ENCODE data around the gene ADAM12.

DNA sequence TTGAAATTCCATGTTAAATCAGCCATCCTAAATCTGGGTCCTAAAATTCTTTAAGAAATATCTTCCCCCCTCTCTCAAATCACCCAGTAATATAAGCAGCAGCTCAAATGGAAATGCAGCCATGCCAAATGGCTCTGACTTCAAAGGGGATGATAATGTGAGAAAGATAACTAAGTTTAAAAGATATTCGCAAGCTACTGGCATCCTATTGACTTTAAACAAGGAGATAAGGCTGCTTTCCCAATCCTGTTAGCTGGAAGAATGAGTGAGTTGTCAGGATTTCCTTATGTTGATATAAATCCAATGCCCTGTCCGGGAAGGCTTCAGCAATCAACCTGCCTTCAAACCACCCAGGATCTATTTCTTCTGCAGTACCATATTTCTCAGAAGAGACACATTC, 320.0 kb downstream of the ADAM12 start:
- TF ChIP-seq, protein P1, sequence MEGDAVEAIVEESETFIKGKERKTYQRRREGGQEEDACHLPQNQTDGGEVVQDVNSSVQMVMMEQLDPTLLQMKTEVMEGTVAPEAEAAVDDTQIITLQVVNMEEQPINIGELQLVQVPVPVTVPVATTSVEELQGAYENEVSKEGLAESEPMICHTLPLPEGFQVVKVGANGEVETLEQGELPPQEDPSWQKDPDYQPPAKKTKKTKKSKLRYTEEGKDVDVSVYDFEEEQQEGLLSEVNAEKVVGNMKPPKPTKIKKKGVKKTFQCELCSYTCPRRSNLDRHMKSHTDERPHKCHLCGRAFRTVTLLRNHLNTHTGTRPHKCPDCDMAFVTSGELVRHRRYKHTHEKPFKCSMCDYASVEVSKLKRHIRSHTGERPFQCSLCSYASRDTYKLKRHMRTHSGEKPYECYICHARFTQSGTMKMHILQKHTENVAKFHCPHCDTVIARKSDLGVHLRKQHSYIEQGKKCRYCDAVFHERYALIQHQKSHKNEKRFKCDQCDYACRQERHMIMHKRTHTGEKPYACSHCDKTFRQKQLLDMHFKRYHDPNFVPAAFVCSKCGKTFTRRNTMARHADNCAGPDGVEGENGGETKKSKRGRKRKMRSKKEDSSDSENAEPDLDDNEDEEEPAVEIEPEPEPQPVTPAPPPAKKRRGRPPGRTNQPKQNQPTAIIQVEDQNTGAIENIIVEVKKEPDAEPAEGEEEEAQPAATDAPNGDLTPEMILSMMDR (conservative IDR thresholded peaks at IDR 0.05 in 1 of 2, IDR thresholded peaks at IDR 0.05 in 1 of 2; ENCODE audit: low read depth in 1 of 2, low read length in 2 of 2): no peak
- TF ChIP-seq EZH2 (IDR thresholded peaks at IDR 0.05; ENCODE audit: low read length, missing control alignments): no peak

Data from fibroblast of lung (primary cell).